NCI-H146 treated with DMSO at 0.1 percent for 48 hours (cell line): Measurements from ENCODE around the gene CD99.

ENCODE experiments used
- DNase-seq: peaks from one replicate; lab custom pipeline; 2025; ENCODE audit not compliant: unreplicated experiment; lab: John Stamatoyannopoulos, UW

Gene CD99

GRCh38 chrX:2697741-2698299 lies 6.7 kb downstream of the CD99 start:
- no peak for DNase-seq

GRCh38 chrX:2698604-2699003 lies 7.5 kb downstream of the CD99 start:
- DNase-seq: no peak

- no peak for DNase-seq
Measured at GRCh38 chrX:2699959-2700358, 8.9 kb downstream of the CD99 start.

GRCh38 chrX:2700405-2701320 lies 9.6 kb downstream of the CD99 start:
- DNase-seq: no peak

- no peak for DNase-seq
Measured at GRCh38 chrX:2701600-2701999, 10.5 kb downstream of the CD99 start.

- DNase-seq: no peak
Measured at GRCh38 chrX:2703991-2704369, 12.9 kb downstream of the CD99 start.

- DNase-seq: no peak
Measured at GRCh38 chrX:2705046-2705832, 14.1 kb downstream of the CD99 start.

- DNase-seq: no peak
Measured at GRCh38 chrX:2707334-2707760, 16.3 kb downstream of the CD99 start.

- no peak for DNase-seq
Measured at GRCh38 chrX:2708021-2708420, 16.9 kb downstream of the CD99 start.

GRCh38 chrX:2708592-2709188 lies 17.6 kb downstream of the CD99 start:
- DNase-seq: no peak

GRCh38 chrX:2709556-2709955 lies 18.5 kb downstream of the CD99 start:
- no peak for DNase-seq

GRCh38 chrX:2710041-2710840 lies 19.1 kb downstream of the CD99 start:
- no peak for DNase-seq

GRCh38 chrX:2711441-2711840 lies 20.3 kb downstream of the CD99 start:
- DNase-seq: no peak

- no peak for DNase-seq
Measured at GRCh38 chrX:2712428-2712827, 21.3 kb downstream of the CD99 start.

- DNase-seq: no peak
Measured at GRCh38 chrX:2712890-2713840, 22.1 kb downstream of the CD99 start.

- DNase-seq: no peak
Measured at GRCh38 chrX:2714551-2714950, 23.5 kb downstream of the CD99 start.

GRCh38 chrX:2715066-2715600 lies 24.0 kb downstream of the CD99 start:
- DNase-seq: no peak

GRCh38 chrX:2717312-2717711 lies 26.2 kb downstream of the CD99 start:
- no peak for DNase-seq

GRCh38 chrX:2718821-2719220 lies 27.7 kb downstream of the CD99 start:
- DNase-seq: no peak
